MV-4-11 (cell line): ENCODE results near the gene ARHGEF6.

Source experiments
- DNase-seq: peaks from one replicate; lab custom pipeline; 2025; lab: John Stamatoyannopoulos, UW

Gene ARHGEF6

DNA sequence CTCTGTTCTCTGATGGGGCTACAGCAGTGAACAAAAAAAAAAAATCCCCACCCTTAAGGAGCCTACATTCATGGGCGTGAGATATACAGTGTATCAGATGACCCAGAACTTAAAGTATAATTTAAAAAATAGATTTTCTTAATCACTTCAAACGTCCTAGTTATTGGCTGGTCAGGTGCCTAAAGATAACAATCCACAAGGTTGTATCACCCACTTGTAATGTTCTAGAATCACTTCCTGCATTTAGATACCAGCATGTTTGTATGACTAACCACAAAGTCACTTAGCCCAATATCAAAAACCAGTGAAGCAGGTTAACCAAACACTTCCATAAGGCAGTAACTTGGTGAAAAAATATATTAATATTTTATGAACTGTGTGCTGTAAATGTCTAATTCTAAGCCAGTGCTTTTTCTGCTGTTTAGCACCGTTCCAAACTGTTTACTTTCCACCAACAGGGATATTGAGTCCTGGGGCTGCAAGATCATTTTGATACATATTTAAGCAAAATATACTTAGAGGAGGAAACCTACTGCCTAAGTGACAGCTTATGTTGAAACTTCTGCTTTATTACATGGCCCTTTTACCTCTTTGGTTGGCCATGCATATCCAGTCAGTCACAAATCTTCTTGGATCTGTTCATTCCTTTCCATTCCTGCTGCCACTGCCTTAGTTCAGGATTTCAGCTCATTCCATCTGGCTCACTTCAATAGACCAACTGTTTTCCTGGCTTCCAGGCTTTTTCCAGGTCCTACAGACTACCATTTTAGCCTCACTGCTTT, 89.5 kb downstream of the ARHGEF6 start:
- no peak for DNase-seq

DNA sequence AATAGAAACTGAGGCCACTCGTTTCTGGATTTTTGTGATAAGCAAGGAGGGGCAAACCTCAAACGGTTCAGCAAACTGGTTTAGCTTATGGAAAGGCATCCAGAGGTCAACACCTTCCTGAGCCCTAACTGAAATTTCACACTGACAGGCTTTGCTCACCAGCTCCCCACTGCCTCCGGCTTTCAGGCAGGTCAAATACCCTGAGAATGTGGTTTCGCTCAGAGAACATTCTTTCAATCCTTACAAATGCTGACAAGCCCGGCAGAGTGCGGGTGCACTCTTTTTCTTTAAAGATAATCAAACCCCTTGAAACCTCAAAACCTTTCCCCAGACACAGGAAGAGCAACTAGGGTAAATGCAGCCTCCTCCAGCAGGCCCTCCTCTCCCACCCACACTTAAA, 91.3 kb downstream of the ARHGEF6 start:
- no peak for DNase-seq

DNA sequence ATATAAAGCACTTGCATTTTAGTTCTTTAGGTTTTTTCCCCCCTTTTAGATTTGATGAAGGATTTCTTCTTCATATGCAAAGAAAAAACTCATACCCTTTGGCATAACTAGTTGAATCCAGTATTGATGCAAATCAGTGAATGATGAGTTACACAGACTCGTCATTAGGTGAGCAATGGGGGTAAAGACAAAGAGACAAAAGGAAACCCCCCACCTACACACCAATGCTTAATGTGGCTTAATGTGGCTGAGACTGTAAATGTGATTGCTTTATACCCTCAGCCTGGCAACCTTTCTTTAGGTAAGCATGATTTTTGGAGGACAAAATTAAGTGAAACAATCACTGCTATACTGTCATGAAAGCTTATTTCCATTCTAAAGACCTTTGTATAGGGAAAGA, 93.3 kb downstream of the ARHGEF6 start:
- no peak for DNase-seq

DNA sequence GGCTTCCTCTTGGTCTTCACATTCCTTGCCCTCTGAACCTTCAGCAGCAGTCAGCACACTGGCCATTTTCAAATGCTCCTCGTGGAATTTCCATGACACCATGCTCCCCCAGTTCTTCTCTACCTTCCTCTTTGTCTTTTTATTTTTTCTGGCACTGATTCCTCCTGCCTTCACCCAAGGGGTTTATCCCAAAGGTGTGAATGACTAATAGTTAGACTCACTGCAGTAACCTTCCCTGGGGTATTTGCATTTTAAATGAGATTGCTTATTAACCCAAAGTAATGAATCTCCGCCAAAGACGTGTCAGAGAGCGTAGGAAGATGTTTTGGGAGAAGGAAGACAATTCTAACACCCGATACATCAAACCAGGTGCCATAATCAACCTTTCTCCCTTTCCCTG, 96.6 kb downstream of the ARHGEF6 start:
- DNase-seq: no peak

DNA sequence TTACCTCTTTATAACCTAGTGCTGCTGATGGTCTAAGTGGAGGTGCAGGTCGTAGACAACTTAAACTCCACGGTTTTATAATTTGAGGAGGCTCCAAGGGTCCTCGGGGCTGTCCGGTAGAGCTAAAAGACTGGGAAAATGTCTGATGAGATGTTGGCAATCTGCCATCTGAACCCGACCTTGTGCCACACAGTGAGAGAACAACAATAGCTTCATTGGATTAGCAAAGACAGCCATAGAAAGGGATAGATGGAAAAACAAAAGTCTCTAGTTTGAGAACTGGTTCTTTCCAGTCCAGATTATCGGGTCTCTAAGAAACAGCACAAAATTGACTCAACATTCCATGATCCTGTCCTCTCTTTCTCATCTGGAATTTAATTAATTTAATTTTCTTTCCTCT, 101.2 kb downstream of the ARHGEF6 start:
- no peak for DNase-seq

DNA sequence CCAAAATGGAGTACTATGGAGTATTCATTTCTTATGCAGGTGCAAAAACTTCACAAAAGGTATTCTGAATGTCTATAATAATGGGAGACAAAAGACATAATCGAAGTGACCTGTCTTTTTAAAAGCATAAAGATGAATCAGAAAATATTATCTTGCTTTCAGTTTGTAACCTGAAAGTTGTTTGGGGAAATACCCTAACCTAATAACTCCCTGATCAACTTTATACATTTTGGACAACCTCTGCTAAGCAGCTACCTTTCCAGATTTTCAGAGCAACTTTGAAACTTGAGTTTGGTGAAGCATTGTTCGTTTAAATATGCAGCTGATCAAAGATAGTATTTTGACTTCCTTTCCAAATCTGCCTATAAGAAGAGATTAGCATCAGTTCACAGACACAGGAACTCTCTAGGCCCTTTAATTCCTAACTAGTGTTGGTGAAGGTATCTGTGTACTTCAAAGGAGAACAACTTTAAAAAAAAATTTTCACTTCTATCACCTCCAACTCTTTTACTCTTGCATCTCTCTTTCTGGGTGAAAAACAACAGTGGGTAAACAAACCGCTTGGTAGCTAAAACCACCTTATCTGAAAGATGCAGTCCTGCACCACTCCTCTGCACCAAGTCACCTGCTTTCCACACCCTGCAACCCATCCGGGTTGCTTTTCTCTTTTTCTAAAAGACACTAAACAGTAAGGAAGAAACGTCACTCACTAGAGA, 106.3 kb downstream of the ARHGEF6 start:
- DNase-seq: no peak

DNA sequence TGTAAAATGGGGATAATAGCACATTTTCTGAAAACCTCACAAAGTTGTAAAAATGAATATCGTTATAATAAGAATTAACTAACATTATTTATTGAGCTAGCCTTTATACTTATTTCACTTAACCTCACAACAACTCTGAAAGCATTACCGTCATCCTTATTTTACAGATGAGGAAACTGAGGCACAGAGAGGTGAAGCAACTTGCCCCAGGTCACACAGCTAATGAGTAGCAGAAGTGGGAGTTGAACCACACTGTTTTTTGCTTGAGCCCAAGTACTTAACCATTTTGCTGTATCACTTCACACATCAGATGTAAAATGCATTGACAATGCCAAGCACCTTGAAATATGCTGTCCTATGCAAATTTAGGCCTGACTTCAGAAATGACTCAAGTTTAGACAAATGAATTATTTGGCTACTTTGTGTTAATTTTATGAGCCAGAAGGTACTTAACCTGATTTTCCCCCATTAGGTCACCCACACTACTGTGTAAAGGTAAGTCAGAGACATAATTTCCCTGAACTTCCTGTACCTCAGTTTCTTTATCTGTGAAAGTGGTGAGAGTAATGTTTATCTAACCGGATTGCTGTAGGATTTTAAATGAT, 109.6 kb downstream of the ARHGEF6 start:
- no peak for DNase-seq

DNA sequence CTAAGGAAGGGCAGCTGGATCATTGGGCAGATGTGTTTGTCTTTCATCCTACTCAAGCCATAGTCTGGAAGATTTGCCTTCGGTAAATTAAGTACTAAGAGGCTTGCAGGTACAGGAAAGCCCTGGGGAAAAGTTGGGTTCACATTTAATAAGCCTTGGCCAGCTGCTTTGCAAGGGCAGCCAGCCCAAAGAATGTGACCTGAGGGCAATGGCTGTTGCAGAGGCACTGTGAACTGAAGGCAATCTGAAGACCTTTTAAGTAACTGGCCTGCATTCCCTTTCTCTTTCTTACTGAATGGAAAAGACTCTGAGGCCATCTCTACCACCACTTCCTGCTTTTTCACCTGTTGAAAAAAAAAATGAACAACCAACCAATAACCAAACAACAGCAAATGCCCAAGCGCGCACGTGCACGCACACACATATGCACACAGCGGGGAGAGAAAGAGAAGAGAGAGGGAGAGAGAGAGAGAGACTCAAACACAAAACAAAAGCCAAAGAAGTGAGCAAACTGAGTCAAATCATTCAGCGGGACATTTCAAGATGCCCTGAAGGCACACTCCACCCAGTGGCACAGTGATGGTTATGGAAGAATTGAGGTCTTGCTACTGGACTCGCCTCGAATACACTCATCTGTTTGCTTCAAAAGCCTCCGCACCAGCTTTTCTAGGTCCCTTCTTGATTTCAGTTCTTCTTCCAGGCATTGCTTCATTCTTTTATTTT, 113.1 kb downstream of the ARHGEF6 start:
- no peak for DNase-seq

DNA sequence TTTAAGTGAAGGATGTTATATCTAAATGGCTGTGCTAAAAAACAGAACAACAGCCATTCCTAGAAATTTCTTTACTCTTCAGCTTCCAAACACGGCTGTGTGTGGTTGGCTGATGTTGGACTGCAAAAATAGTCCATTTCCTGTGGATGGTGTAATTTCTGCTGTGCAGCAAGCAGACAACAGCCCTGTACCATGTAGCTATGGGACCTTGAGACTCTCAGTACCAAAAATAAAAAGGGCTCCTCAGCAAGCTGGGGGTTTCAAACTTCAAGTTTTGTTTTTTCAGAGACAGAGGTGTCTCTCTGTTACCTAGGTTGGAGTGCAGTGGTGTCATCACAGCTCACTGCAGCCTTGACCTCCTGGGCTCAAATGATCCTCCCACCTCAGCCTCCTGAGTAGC, 114.6 kb downstream of the ARHGEF6 start:
- DNase-seq: peak; percentile 58

DNA sequence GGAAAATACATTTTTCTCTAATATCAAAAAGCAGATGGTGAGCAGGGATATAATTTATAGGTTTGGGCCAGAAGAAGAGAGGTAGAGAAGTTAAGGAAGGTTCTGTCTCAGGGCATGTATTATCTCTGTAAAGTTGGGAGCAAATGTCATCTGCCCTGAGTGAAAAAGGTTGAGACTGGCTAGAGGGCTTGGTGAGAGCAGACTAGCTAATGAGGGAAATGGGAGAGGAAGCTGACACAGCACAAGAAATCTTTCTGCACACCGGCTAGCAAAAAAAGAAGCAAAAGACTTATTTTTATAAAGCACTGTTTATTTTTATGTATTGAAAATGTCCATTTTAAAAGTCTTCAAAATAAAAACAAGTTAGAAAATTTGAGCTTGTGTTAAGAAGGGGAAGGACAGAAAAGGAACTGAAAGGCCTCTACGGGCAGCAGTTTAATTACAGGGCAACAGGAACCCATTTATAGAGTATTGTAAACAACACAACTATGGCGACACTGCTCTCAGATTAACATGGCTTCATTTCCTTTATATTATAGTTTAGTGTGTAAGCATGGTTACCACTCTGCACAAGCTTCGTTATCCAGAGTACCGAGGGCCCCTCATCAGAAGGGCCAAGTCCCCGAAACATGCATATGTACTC, 115.4 kb downstream of the ARHGEF6 start:
- DNase-seq: peak; percentile 72

DNA sequence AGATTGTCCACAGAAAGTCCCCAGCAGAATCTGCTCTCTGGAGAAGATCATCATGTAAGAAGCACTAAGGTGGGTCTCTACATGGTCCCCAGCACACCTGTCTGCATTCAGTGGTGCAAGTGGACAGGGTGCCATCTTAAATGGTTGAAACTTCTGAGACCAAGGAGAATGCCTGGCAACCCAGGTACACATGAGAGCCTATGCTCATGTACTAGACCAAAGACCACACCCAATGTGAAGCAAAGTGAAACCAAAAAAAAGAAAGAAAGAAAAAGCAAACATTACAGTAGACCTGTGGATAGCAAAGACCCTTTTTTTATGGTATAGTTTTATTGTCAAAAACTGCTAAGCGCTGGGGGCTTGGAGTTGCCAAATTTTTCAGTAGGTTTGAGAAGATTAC, 117.8 kb downstream of the ARHGEF6 start:
- DNase-seq: no peak

DNA sequence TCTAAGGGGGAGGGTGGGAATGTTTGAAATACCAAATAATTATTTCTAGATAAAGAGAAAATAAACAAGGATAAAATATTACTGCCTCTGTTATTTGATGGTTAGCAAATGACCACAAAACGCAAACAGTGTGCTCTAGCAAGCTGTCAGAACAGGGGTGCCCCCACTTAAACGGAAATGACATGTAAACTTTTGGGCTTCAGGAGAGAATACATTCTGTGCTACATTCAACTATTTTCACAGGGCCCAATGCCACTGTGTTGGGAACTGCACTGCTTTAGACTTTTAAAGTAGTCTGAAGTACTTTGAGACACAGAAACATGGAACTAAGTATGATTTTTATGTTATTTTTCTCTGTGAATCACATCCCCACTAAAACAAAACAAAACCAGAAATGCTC, 118.6 kb downstream of the ARHGEF6 start:
- DNase-seq: no peak

DNA sequence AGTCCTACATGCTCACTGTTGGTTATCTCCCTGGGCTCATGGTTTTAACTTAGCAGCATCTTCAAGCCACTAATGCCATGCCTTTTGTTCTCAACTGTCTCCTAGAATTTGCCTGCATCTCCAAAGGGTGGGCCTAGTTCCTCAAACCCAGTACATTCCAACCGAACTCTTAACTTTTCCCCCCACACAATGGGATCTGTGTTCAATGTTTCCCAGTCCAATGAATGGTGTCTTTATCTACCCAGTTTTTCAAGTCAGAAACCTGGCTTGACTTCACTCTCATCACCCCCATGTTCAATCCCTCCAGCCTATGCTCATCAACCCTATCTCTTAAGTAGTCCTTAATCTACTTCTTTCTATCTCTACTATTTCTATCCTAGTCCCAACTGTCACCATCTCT, 119.8 kb downstream of the ARHGEF6 start:
- DNase-seq: no peak

DNA sequence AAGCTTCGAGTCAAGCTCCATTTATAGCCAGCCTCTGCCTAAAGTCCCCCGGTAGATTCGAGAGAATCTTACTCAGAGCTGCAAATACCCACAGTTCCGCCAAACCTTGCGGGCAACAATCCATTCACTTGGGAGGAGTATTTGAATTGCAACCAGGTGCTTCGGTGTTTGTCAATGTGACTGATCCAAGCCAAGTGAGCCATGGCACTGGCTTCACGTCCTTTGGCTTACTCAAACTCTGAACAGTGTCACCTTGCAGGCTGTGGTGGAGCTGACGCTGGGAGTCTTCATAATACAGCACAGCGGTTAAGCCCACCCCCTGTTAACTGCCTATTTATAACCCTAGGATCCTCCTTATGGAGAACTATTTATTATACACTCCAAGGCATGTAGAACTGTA, 121.6 kb downstream of the ARHGEF6 start:
- no peak for DNase-seq

DNA sequence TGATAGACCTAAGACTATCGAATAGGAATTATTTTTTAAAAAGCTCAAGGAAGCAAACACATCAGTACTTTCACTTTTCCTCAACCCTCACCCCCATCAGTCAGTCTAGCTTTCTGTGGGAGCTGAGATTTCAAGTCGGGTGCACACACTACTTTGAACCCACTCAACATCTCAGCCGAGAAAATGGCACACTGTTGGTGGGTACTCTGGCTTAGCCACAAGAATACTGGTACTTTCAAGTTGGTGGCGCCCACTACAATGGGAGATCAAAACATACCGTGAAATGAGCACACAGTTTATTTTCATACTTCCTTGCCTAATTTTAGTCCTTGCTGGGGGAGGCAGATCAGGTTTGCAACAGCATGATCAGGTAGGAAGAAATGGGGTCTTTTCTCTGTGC, 122.6 kb downstream of the ARHGEF6 start:
- DNase-seq: no peak

DNA sequence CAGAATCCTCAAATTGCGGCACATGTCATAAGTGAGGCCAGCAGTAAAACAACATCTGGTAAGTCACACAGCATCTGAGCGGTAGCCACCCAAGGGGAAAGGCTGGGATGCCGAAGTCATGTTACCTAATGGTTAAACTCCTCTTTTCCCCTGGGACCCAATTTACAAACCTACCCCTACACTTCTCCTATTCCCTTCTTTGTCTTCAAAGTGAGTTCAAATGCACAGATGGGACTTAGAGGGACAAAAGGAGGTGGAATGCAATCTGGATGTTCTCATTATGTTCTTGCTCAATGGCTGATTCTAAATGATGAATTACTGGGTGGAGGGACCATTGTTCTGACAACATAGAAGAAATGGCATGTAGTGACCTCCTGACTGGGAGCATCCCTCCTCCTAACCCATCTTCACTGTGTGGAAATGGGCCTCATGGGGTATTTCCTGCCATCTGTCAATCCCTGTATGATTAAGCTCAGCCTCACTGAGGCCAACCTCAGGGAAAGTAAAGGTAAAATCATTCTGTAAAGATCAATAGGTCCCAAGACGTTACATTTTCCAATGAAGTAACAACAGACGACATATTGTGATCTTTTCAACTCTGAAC, 124.3 kb downstream of the ARHGEF6 start:
- DNase-seq: no peak

DNA sequence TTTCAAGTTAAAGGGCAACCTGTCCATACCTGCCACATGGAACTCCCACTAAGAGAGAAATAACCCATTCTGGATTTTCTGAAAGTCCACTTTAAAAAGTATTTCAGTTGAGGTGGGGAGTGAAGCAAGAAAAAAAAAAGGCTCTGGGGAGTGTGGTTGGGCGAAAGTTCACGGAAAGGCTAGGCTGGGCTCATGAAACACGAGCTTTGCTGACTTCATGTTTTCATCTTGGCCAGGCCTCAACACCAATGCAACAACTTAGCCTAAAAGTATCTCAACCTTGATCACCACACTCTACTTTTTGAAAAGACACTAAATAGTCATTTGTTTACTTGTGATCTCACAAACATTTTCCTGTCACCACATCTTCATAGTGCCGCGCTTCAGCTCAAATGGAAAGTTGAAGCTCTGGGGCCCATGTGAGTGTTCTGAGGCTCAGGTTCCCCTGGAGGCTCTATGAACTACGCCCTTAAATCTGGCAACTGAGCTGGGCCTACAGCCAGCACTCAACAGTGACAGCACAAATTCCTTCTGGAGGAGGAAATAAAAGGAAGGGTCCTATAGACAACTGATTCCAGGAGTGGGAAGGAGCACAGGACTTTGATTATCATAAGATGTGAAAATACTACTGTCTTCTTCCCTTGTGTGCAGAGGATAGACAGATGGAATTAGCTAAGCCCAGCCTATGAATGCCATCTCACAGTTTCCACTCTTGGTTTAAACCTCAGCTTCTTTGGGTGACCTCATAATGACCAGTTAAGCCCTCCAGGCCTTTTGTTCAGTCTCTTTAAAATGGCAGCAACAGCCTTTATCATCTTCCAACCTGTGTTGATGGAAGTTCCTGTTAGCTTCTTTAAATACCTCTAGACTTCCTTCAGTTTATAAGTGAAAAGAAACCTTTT, 127.7 kb downstream of the ARHGEF6 start:
- no peak for DNase-seq

DNA sequence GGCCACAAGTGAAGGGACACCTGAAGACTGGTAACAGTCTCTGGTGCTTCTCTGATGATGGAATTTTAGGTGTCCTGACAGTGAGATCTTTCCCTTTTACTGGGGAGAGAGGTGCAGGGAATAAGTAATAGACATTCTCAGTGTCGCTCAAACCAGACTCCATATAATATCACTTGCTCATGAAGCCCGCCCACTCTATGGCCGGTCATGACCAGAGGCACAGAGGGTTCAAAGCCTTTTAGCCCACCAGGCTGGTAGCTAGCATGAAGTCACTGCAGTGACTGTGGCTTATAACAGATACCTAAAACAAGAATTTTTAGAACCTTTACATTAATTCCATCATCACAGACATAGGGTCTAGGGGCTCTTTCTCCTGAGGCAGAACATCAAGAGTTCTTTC, 129.9 kb downstream of the ARHGEF6 start:
- no peak for DNase-seq

DNA sequence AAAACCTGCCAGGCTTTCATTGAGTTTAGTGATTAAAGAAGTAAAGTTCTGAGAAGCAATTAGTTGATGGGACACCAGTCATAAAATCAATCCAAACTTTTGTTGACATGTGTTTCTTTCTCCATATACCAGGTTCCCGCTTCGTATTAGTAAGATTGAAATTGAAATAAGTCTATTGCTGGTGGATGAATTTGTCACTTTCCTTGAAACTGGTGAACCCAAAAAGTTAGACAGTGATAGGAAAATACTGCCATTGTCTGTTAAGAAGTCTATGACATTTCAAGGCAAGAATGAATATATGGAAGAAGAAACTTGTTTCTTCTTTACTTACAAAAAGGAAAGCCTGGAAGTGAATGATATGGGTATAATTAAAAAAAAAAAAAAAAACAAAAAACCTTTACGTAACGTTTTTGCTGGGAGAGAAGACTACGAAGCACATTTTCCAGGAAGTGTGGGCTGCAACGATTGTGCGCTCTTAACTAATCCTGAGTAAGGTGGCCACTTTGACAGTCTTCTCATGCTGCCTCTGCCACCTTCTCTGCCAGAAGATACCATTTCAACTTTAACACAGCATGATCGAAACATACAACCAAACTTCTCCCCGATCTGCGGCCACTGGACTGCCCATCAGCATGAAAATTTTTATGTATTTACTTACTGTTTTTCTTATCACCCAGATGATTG, 132.9 kb downstream of the ARHGEF6 start, which contains the start of gene CD40LG:
CD40LG (plus strand) TSS at position 482 of the 684 bp plus-strand sequence; CDS start at position 573, 91 bp downstream.
- DNase-seq: no peak
